Smooth muscle cell of the brain vasculature (primary cell): ENCODE data around the gene RARRES2.
"Not testable (repeated sequence)": the region's sequence is repeated elsewhere in the genome, so short reads cannot be mapped to it uniquely, and the experiment has no call there.

ENCODE experiments used
- DNase-seq: peaks from one replicate; pipeline ENCODE4 v3.0.0-alpha.2; 2012; ENCODE audit warnings: low read depth, low spot score

Gene RARRES2

GRCh38 chr7:150341263-150342120, at the start of gene RARRES2:
Gene RARRES2, minus strand, starts transcription at chr7:150341629. Its CDS starts 1,020 bp downstream, at chr7:150340609.
- DNase-seq = no peak

- no peak for DNase-seq
Observed at GRCh38 chr7:150390205-150390604, 48.8 kb upstream of the RARRES2 start.

- no peak for DNase-seq
Observed at GRCh38 chr7:150389532-150389816, 48.0 kb upstream of the RARRES2 start.

GRCh38 chr7:150388709-150389531, 47.5 kb upstream of the RARRES2 start:
- no peak for DNase-seq

GRCh38 chr7:150388306-150388705, 46.9 kb upstream of the RARRES2 start:
- no peak for DNase-seq

- not testable (repeated sequence) for DNase-seq
Observed at GRCh38 chr7:150385884-150386283, 44.5 kb upstream of the RARRES2 start.

- DNase-seq = no peak
Observed at GRCh38 chr7:150385302-150385723, 43.9 kb upstream of the RARRES2 start.

GRCh38 chr7:150384406-150385301, 43.2 kb upstream of the RARRES2 start:
- DNase-seq = no peak

- DNase-seq = no peak
Observed at GRCh38 chr7:150383710-150384397, 42.4 kb upstream of the RARRES2 start.

GRCh38 chr7:150382844-150383225, 41.4 kb upstream of the RARRES2 start:
- DNase-seq = no peak

- no peak for DNase-seq
Observed at GRCh38 chr7:150382123-150382843, 40.9 kb upstream of the RARRES2 start.

- DNase-seq = no peak
Observed at GRCh38 chr7:150381785-150382122, 40.3 kb upstream of the RARRES2 start.

GRCh38 chr7:150381096-150381495, 39.7 kb upstream of the RARRES2 start:
- no peak for DNase-seq

GRCh38 chr7:150380463-150380862, 39.0 kb upstream of the RARRES2 start:
- no peak for DNase-seq

- no peak for DNase-seq
Observed at GRCh38 chr7:150379441-150380379, 38.3 kb upstream of the RARRES2 start.

GRCh38 chr7:150378853-150379440, 37.5 kb upstream of the RARRES2 start, which contains the start of gene ZNF775:
Gene ZNF775, plus strand, starts transcription at chr7:150379330. Its CDS starts 9,141 bp downstream, at chr7:150388471.
- DNase-seq = peak; percentile 72

- peak; percentile 57 for DNase-seq
Observed at GRCh38 chr7:150378115-150378852, 36.9 kb upstream of the RARRES2 start.

GRCh38 chr7:150377635-150378034, 36.2 kb upstream of the RARRES2 start:
- DNase-seq = no peak
